ENCODE results near the gene UROS.

UROS gene

DNA sequence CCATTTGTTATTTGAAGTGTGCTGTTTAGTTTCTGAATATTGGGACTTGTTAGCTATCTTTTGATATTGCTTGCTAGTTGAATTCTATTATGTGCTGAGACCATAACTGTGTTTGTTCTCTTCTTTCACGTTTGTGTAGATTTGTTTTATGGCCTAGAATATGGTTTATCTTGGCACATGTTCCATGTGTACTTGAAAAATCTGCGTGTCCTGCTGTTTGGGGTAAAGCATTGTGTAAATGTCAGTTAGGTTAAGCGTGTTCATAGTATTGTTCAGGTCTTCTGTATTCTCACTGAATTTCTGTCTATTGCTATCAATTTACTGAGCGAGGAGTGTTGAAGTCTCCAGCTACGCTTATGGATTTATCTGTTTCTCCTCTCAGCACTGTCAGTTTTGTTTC, 66.9 kb downstream of the UROS start:
- Histone ChIP-seq H3K4me2 (ENCODE audit: low read length) (no peak overlapping the region), H3K9ac (ENCODE audit: low read length) (no peak overlapping the region), H3K79me2 (ENCODE audit: low read length) (no peaks in the 10 kb centered on the region), H3K4me3 (ENCODE audit: low read length) (no peak overlapping the region), H3K9me3 (ENCODE audit: insufficient read depth, low read length) (no peaks in the 10 kb centered on the region), H2AFZ (ENCODE audit: low read depth, low read length) (no peak overlapping the region), H3K27me3 (ENCODE audit: low read depth, low read length) (no peaks in the 10 kb centered on the region), H3K36me3 (replicated peaks; ENCODE audit: low read depth, low read length) (peaks cover 36% of the 10 kb centered on the region), H4K20me1 (ENCODE audit: insufficient read depth, low read length) (no peaks in the 10 kb centered on the region), H3K27ac (ENCODE audit: low read length) (no peak overlapping the region), H3K4me1 (ENCODE audit: low read length) (no peaks in the 10 kb centered on the region)
- no peak for TF ChIP-seq EZH2phosphoT487 (IDR thresholded peaks at IDR 0.05; ENCODE audit: low read depth)
- TF ChIP-seq, protein P1, sequence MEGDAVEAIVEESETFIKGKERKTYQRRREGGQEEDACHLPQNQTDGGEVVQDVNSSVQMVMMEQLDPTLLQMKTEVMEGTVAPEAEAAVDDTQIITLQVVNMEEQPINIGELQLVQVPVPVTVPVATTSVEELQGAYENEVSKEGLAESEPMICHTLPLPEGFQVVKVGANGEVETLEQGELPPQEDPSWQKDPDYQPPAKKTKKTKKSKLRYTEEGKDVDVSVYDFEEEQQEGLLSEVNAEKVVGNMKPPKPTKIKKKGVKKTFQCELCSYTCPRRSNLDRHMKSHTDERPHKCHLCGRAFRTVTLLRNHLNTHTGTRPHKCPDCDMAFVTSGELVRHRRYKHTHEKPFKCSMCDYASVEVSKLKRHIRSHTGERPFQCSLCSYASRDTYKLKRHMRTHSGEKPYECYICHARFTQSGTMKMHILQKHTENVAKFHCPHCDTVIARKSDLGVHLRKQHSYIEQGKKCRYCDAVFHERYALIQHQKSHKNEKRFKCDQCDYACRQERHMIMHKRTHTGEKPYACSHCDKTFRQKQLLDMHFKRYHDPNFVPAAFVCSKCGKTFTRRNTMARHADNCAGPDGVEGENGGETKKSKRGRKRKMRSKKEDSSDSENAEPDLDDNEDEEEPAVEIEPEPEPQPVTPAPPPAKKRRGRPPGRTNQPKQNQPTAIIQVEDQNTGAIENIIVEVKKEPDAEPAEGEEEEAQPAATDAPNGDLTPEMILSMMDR (IDR thresholded peaks at IDR 0.05; ENCODE audit: low read depth, low read length), result no peak

DNA sequence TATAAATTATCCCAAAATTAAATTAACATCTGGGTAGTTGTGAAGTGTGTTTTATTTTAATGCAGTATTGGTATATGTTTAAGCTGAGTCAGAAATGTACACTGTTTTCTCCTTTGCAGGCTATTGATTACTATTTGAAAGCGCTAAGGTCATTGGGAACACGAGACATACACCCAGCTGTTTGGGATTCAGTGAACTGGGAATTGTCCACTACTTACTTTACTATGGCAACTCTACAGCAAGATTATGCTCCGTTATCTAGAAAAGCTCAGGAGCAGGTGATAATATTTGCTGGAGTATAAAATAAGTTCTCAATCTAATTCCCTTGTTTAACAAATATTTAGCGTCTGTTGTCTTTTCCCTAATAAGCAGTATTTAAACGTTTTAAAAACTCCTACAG, 75.6 kb downstream of the UROS start:
- Histone ChIP-seq H3K27me3 (ENCODE audit: low read depth, low read length) (no peaks in the 10 kb centered on the region), H3K79me2 (ENCODE audit: low read length) (no peaks in the 10 kb centered on the region), H3K9ac (ENCODE audit: low read length) (no peak overlapping the region), H3K4me3 (ENCODE audit: low read length) (no peak overlapping the region), H3K9me3 (ENCODE audit: insufficient read depth, low read length) (no peaks in the 10 kb centered on the region), H3K27ac (ENCODE audit: low read length) (no peak overlapping the region), H3K4me2 (ENCODE audit: low read length) (no peak overlapping the region), H4K20me1 (ENCODE audit: insufficient read depth, low read length) (no peaks in the 10 kb centered on the region), H3K4me1 (ENCODE audit: low read length) (no peaks in the 10 kb centered on the region), H3K36me3 (replicated peaks; ENCODE audit: low read depth, low read length) (peaks cover 34% of the 10 kb centered on the region), H2AFZ (ENCODE audit: low read depth, low read length) (no peak overlapping the region)
- TF ChIP-seq EZH2phosphoT487 (IDR thresholded peaks at IDR 0.05; ENCODE audit: low read depth), result no peak
- TF ChIP-seq, protein P1 (IDR thresholded peaks at IDR 0.05; ENCODE audit: low read depth, low read length), result no peak

DNA sequence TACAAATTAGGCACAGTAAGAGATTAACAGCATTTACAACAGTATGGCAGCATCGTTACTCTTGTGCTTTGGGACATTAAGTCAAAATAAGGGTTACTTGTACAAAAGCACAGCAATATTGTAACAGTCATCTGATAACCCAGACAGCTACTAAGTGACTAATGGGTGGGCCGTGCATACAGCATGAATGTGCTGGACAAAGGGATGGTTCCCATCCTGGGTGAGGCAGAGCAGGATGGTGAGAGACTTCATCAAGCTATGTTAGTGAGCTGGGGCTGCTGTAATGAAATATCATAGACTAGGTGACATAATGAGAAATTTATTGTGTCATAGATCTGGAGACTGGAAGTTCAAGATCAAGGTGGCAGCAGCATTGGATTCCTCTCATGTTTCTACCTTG, 78.1 kb downstream of the UROS start:
- H3K4me3 ChIP-seq (ENCODE audit: low read length), result no peak overlapping the region
- H3K9ac ChIP-seq (ENCODE audit: low read length), result no peak overlapping the region
- H3K36me3 ChIP-seq (replicated peaks; ENCODE audit: low read depth, low read length), result peaks cover 41% of the 10 kb centered on the region
- TF ChIP-seq, protein P1 (IDR thresholded peaks at IDR 0.05; ENCODE audit: low read depth, low read length), result no peak
- TF ChIP-seq EZH2phosphoT487 (IDR thresholded peaks at IDR 0.05; ENCODE audit: low read depth), result no peak
- H3K4me2 ChIP-seq (ENCODE audit: low read length), result no peak overlapping the region
- H3K79me2 ChIP-seq (ENCODE audit: low read length), result no peaks in the 10 kb centered on the region
- no peaks in the 10 kb centered on the region for H3K4me1 ChIP-seq (ENCODE audit: low read length)
- no peaks in the 10 kb centered on the region for H3K9me3 ChIP-seq (ENCODE audit: insufficient read depth, low read length)
- no peak overlapping the region for H2AFZ ChIP-seq (ENCODE audit: low read depth, low read length)
- no peaks in the 10 kb centered on the region for H4K20me1 ChIP-seq (ENCODE audit: insufficient read depth, low read length)
- H3K27me3 ChIP-seq (ENCODE audit: low read depth, low read length), result no peaks in the 10 kb centered on the region
- no peak overlapping the region for H3K27ac ChIP-seq (ENCODE audit: low read length)

DNA sequence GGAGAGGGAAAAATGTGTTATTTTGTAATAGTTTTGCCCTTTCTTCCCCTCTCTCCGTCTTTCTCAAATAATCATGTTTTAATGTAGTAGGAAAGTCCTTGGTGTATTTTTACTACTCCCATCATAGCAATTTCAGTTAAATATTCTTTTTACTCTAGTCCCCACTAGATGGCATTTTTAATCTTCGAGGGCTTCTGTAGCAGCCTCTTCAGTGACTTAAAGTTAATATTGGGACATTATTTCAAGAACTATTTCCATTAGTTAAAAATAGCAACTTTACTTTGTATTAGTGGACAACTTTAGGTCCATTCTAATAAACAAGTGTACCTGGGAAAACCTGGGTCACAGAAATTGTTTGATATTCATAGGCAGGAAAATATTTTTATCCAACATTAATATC, 80.6 kb downstream of the UROS start:
- Histone ChIP-seq H3K9me3 (ENCODE audit: insufficient read depth, low read length) (no peaks in the 10 kb centered on the region), H3K4me1 (ENCODE audit: low read length) (no peaks in the 10 kb centered on the region), H3K27me3 (ENCODE audit: low read depth, low read length) (no peaks in the 10 kb centered on the region), H3K36me3 (replicated peaks; ENCODE audit: low read depth, low read length) (peaks cover 57% of the 10 kb centered on the region), H3K4me2 (ENCODE audit: low read length) (no peak overlapping the region), H2AFZ (ENCODE audit: low read depth, low read length) (no peak overlapping the region), H3K9ac (ENCODE audit: low read length) (no peak overlapping the region), H3K79me2 (ENCODE audit: low read length) (no peaks in the 10 kb centered on the region), H3K27ac (ENCODE audit: low read length) (no peak overlapping the region), H3K4me3 (ENCODE audit: low read length) (no peak overlapping the region), H4K20me1 (ENCODE audit: insufficient read depth, low read length) (no peaks in the 10 kb centered on the region; the same call in 1 of the 2 replicates)
- TF ChIP-seq, protein P1 (IDR thresholded peaks at IDR 0.05; ENCODE audit: low read depth, low read length), result peak; percentile 14; the same call in 1 of the 2 replicates
- no peak for TF ChIP-seq EZH2phosphoT487 (IDR thresholded peaks at IDR 0.05; ENCODE audit: low read depth)

Data from OCI-LY3 (cell line).